OCI-LY7 (cell line): ENCODE results near the gene KANSL1. TPM values are rescaled to one million over a fixed set of nuclear protein-coding genes. Genes with fewer than 3 reads are reported as not detected.

Source experiments
- BruUV-seq: library from RNA; stranded (reverse); fragments of 400-500 nt; replicated peaks from 2 replicates; lab custom pipeline; 2021; lab: Mats Ljungman, UMichigan
- CTCF ChIA-PET: fragments of 300-600 bp; sonication (Branson Sonifier 250); formaldehyde crosslinking; loops from one replicate; lab custom pipeline; 2022; ENCODE audit warnings: antibody characterized with exemption; ENCODE audit not compliant: unreplicated experiment; lab: Charles Lee
- POLR2A ChIA-PET: fragments of 300-600 bp; sonication (Branson Sonifier 250); formaldehyde crosslinking; loops from one replicate; lab custom pipeline; 2022; ENCODE audit warnings: antibody characterized with exemption; lab: Charles Lee
- DNase-seq: peaks from one replicate; pipeline ENCODE4 v3.0.0-alpha.2; 2015; ENCODE audit warnings: low spot score
- H2AFZ ChIP-seq: fragments of 200-600 bp; sonication (generic), shearing (Covaris generic); 2 replicates; pipeline ENCODE4 v1.6.1; 2014; ENCODE audit warnings: mild to moderate bottlenecking, antibody characterized with exemption, low read length, moderate library complexity
- H3K27ac ChIP-seq: fragments of 200-600 bp; sonication (generic); 2 replicates; pipeline ENCODE4 v1.5.1; 2014; ENCODE audit warnings: mixed run types, low read depth, mild to moderate bottlenecking, moderate library complexity, low read length, inconsistent platforms; ENCODE audit not compliant: poor library complexity, severe bottlenecking
- H3K36me3 ChIP-seq: fragments of 200-600 bp; sonication (generic); 2 replicates; pipeline ENCODE4 v1.6.1; 2014; ENCODE audit warnings: mild to moderate bottlenecking, antibody characterized with exemption, low read length, moderate library complexity, mixed read lengths; ENCODE audit not compliant: insufficient read depth
- H3K4me1 ChIP-seq: fragments of 200-600 bp; sonication (generic); 2 replicates; pipeline ENCODE4 v1.5.1; 2014; ENCODE audit warnings: mild to moderate bottlenecking, low read length; ENCODE audit not compliant: insufficient read depth, poor library complexity, severe bottlenecking
- H3K4me2 ChIP-seq: fragments of 200-600 bp; sonication (generic); 2 replicates; pipeline ENCODE4 v1.6.1; 2014; ENCODE audit warnings: mild to moderate bottlenecking, low read length
- H3K4me3 ChIP-seq: fragments of 200-600 bp; sonication (generic); 2 replicates; pipeline ENCODE4 v1.5.1; 2014; ENCODE audit warnings: mild to moderate bottlenecking, low read depth, low read length; ENCODE audit not compliant: poor library complexity, severe bottlenecking
- H3K79me2 ChIP-seq: fragments of 200-600 bp; sonication (generic); 2 replicates; pipeline ENCODE4 v1.6.1; 2016; ENCODE audit warnings: low read depth, mild to moderate bottlenecking, low read length, moderate library complexity, mixed read lengths; ENCODE audit not compliant: insufficient read depth
- H3K9me2 ChIP-seq: fragments of 200-600 bp; sonication (generic); 2 replicates; pipeline ENCODE4 v1.6.1; 2016; ENCODE audit warnings: mild to moderate bottlenecking, low read length, mixed read lengths; ENCODE audit not compliant: insufficient read depth
- H3K9me3 ChIP-seq: fragments of 200-600 bp; sonication (generic); 2 replicates; pipeline ENCODE4 v1.6.1; 2014; ENCODE audit warnings: mild to moderate bottlenecking, mixed run types, low read length, mixed read lengths
- H4K20me1 ChIP-seq: fragments of 200-600 bp; sonication (generic); 2 replicates; pipeline ENCODE4 v1.6.1; 2014; ENCODE audit warnings: mild to moderate bottlenecking, antibody characterized with exemption, low read length, moderate library complexity, mixed read lengths; ENCODE audit not compliant: insufficient read depth
- CTCF ChIP-seq: fragments of 200-600 bp; sonication (generic); conservative IDR thresholded peaks from 2 replicates; pipeline ENCODE4 v1.5.1; 2014; ENCODE audit warnings: mild to moderate bottlenecking, antibody characterized with exemption, low read length, moderate library complexity, mixed read lengths
- EZH2phosphoT487 ChIP-seq: fragments of 200-600 bp; sonication (generic); IDR thresholded peaks from 2 replicates; pipeline ENCODE4 v1.6.1; 2018; ENCODE audit warnings: low read depth, borderline replicate concordance, mild to moderate bottlenecking, mixed run types, antibody characterized with exemption, low read length, moderate library complexity, mixed read lengths
- intact Hi-C: fragments of 100-400 bp; cut with micrococcal nuclease; formaldehyde crosslinking; loops from one replicate; pipeline ENCODE4 v1.10.0; 2022; ENCODE audit not compliant: unreplicated experiment
- total RNA-seq, 2 experiments: library from RNA; depleted of rRNA in 1 of 2; stranded (reverse); fragments of >200 nt in 1 of 2; shearing (Covaris generic) in 1 of 2; gene quantifications; 2 replicates each; pipeline ENCODE4 v1.2.3, GENCODE V29; 2014 to 2022

Gene KANSL1
- total RNA-seq, 2 experiments from 2014 or later = 96.9 to 129 TPM

GRCh38 chr17:46028374-46028773 lies 164.9 kb downstream of the KANSL1 start:
- TF ChIP-seq CTCF = no peak
- TF ChIP-seq EZH2phosphoT487 = no peak
- H3K4me1 ChIP-seq = peaks cover 10% of the 10 kb centered on the region
- POLR2A ChIA-PET = no interaction called here
- no peaks in the 10 kb centered on the region for H4K20me1 ChIP-seq
- no peak overlapping the region for H3K27ac ChIP-seq
- H3K9me2 ChIP-seq = no peaks in the 10 kb centered on the region
- H3K79me2 ChIP-seq = no peaks in the 10 kb centered on the region
- H3K4me3 ChIP-seq = no peak overlapping the region
- H3K9me3 ChIP-seq = no peaks in the 10 kb centered on the region
- H3K36me3 ChIP-seq = peaks cover 62% of the 10 kb centered on the region
- H3K4me2 ChIP-seq = no peak overlapping the region
- intact Hi-C loops = no loop called here
- no peak for DNase-seq
- H2AFZ ChIP-seq = no peak overlapping the region
- CTCF ChIA-PET = no interaction called here
- BruUV-seq = no TSS peak

DNA sequence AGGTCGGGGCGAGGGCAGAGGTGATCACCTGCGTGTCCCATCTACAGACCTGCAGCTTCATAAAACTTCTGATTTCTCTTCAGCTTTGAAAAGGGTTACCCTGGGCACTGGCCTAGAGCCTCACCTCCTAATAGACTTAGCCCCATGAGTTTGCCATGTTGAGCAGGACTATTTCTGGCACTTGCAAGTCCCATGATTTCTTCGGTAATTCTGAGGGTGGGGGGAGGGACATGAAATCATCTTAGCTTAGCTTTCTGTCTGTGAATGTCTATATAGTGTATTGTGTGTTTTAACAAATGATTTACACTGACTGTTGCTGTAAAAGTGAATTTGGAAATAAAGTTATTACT lies 165.3 kb downstream of the KANSL1 start:
- Histone ChIP-seq H3K9me2 (no peaks in the 10 kb centered on the region), H3K9me3 (no peaks in the 10 kb centered on the region), H3K4me2 (no peak overlapping the region), H3K79me2 (no peaks in the 10 kb centered on the region), H3K4me1 (peaks cover 10% of the 10 kb centered on the region), H3K36me3 (peaks cover 61% of the 10 kb centered on the region), H4K20me1 (no peaks in the 10 kb centered on the region), H2AFZ (no peak overlapping the region), H3K27ac (no peak overlapping the region), H3K4me3 (no peak overlapping the region)
- BruUV-seq = no TSS peak
- no peak for TF ChIP-seq CTCF
- TF ChIP-seq EZH2phosphoT487 = no peak
- POLR2A ChIA-PET = no interaction called here
- intact Hi-C loops = no loop called here
- DNase-seq = no peak
- CTCF ChIA-PET = no interaction called here

DNA sequence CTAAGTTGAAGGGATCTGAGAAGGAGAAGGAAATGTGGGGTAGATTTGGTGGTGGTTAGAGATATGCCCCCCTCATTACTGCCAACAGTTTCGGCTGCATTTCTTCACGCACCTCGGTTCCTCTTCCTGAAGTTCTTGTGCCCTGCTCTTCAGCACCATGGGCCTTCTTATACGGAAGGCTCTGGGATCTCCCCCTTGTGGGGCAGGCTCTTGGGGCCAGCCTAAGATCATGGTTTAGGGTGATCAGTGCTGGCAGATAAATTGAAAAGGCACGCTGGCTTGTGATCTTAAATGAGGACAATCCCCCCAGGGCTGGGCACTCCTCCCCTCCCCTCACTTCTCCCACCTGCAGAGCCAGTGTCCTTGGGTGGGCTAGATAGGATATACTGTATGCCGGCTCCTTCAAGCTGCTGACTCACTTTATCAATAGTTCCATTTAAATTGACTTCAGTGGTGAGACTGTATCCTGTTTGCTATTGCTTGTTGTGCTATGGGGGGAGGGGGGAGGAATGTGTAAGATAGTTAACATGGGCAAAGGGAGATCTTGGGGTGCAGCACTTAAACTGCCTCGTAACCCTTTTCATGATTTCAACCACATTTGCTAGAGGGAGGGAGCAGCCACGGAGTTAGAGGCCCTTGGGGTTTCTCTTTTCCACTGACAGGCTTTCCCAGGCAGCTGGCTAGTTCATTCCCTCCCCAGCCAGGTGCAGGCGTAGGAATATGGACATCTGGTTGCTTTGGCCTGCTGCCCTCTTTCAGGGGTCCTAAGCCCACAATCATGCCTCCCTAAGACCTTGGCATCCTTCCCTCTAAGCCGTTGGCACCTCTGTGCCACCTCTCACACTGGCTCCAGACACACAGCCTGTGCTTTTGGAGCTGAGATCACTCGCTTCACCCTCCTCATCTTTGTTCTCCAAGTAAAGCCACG lies 165.9 kb downstream of the KANSL1 start:
- no peaks in the 10 kb centered on the region for H4K20me1 ChIP-seq
- H3K4me3 ChIP-seq = no peak overlapping the region
- intact Hi-C loops = no loop called here
- no peaks in the 10 kb centered on the region for H3K9me3 ChIP-seq
- peaks cover 10% of the 10 kb centered on the region for H3K4me1 ChIP-seq
- no peak overlapping the region for H3K27ac ChIP-seq
- BruUV-seq = no TSS peak
- TF ChIP-seq CTCF = no peak
- no peak for TF ChIP-seq EZH2phosphoT487
- no peak for DNase-seq
- H3K4me2 ChIP-seq = no peak overlapping the region
- no peak overlapping the region for H2AFZ ChIP-seq
- ChIA-PET POLR2A (no interaction called here), CTCF (no interaction called here)
- H3K79me2 ChIP-seq = no peaks in the 10 kb centered on the region
- no peaks in the 10 kb centered on the region for H3K9me2 ChIP-seq
- peaks cover 61% of the 10 kb centered on the region for H3K36me3 ChIP-seq
